HEK293T (cell line): ENCODE measurements around the gene EBF3.

Experiments used
- ARNT ChIP-seq: fragments of 450-650 bp; IDR thresholded peaks from 2 replicates; pipeline ENCODE4 v1.6.1; 2017; ENCODE audit warnings: mild to moderate bottlenecking
- ELF4 ChIP-seq: fragments of 450-650 bp; IDR thresholded peaks from 2 replicates; pipeline ENCODE4 v1.6.1; 2017; ENCODE audit warnings: antibody characterized with exemption
- FOXM1 ChIP-seq: fragments of 450-650 bp; IDR thresholded peaks from 2 replicates; pipeline ENCODE4 v1.6.1; 2017; ENCODE audit warnings: mild to moderate bottlenecking, borderline replicate concordance
- L3MBTL2 ChIP-seq: fragments of 450-650 bp; conservative IDR thresholded peaks from 2 replicates; pipeline ENCODE4 v1.6.1; 2016; ENCODE audit warnings: mild to moderate bottlenecking
- NFRKB ChIP-seq: fragments of 450-650 bp; IDR thresholded peaks from 2 replicates; pipeline ENCODE4 v1.6.1; 2016; ENCODE audit warnings: mild to moderate bottlenecking, moderate library complexity
- SP1 ChIP-seq: fragments of 450-650 bp; IDR thresholded peaks from 2 replicates; pipeline ENCODE4 v1.6.1; 2017
- SUZ12 ChIP-seq: fragments of 450-650 bp; IDR thresholded peaks from 2 replicates; pipeline ENCODE4 v1.6.1; 2016; ENCODE audit warnings: mild to moderate bottlenecking

GRCh38 chr10:129942391-129942790 is 21.7 kb downstream of the EBF3 start:
- TF ChIP-seq ARNT (no peak), SUZ12 (no peak), ELF4 (no peak), SP1 (no peak), FOXM1 (no peak), L3MBTL2 (no peak), NFRKB (no peak)
